Measurements from ENCODE around the gene MAP3K8. TPM values are rescaled to one million over a fixed set of nuclear protein-coding genes. Genes with fewer than 3 reads are reported as not detected.

Gene MAP3K8
- total and polyA plus RNA-seq, 9 of the 15 experiments (the other 6 are each of a cell fraction or from before 2014, with no cell fraction given): 6.9 to 23.6 (median 13.6) TPM

DNA sequence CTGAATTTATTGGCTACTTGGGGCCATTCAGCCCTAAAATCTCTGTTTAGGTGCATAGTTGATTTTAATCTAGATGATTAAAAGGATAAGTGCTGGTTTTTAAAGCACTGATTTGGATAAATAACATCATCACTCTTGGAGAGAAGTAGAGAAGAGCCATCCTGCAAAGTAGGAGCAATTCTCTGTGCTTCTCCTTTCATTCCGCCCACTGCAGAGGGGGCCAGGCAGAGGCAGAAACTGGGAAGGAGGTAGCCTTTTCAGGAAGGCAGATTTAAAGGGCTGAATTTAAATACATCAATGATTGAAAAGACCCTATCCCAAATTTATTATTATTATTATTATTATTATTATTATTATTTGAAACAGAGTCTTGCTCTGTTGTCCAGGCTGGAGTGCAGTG lies 14.1 kb downstream of the MAP3K8 start (continued):
- TF ChIP-seq, protein P1, sequence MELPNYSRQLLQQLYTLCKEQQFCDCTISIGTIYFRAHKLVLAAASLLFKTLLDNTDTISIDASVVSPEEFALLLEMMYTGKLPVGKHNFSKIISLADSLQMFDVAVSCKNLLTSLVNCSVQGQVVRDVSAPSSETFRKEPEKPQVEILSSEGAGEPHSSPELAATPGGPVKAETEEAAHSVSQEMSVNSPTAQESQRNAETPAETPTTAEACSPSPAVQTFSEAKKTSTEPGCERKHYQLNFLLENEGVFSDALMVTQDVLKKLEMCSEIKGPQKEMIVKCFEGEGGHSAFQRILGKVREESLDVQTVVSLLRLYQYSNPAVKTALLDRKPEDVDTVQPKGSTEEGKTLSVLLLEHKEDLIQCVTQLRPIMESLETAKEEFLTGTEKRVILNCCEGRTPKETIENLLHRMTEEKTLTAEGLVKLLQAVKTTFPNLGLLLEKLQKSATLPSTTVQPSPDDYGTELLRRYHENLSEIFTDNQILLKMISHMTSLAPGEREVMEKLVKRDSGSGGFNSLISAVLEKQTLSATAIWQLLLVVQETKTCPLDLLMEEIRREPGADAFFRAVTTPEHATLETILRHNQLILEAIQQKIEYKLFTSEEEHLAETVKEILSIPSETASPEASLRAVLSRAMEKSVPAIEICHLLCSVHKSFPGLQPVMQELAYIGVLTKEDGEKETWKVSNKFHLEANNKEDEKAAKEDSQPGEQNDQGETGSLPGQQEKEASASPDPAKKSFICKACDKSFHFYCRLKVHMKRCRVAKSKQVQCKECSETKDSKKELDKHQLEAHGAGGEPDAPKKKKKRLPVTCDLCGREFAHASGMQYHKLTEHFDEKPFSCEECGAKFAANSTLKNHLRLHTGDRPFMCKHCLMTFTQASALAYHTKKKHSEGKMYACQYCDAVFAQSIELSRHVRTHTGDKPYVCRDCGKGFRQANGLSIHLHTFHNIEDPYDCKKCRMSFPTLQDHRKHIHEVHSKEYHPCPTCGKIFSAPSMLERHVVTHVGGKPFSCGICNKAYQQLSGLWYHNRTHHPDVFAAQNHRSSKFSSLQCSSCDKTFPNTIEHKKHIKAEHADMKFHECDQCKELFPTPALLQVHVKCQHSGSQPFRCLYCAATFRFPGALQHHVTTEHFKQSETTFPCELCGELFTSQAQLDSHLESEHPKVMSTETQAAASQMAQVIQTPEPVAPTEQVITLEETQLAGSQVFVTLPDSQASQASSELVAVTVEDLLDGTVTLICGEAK (IDR thresholded peaks at IDR 0.05): no peak
- TF ChIP-seq, protein P1 (CRISPR knock-in tag; IDR thresholded peaks at IDR 0.05): no peak
- no peak for TF ChIP-seq TOE1 (IDR thresholded peaks at IDR 0.05; ENCODE audit: borderline replicate concordance)
- TF ChIP-seq TOE1 (CRISPR knock-in tag; IDR thresholded peaks at IDR 0.05; ENCODE audit: borderline replicate concordance, low read depth): no peak
